Measurements from ENCODE around the gene ZNF547. TPM values are rescaled to one million over a fixed set of nuclear protein-coding genes. Genes with fewer than 3 reads are reported as not detected.

ZNF547 gene
- total RNA-seq, 1 experiment from 2014 or later: 1.4 TPM

GRCh38 chr19:57338877-57339276, 24.5 kb upstream of the ZNF547 start:
- H3K79me2 ChIP-seq (ENCODE audit: insufficient read depth, low read length): no peaks in the 10 kb centered on the region
- no TSS peak for BruUV-seq (replicated peaks)
- no peak overlapping the region for H3K27ac ChIP-seq (ENCODE audit: low read depth, low read length)
- TF ChIP-seq REST (IDR thresholded peaks at IDR 0.05; ENCODE audit: low read depth) (no peak), TCF7L2 (IDR thresholded peaks at IDR 0.05; ENCODE audit: borderline replicate concordance, extremely low read depth, insufficient read depth, insufficient read length) (no peak), CEBPB (IDR thresholded peaks at IDR 0.05; ENCODE audit: low read depth) (no peak), CBX3 (IDR thresholded peaks at IDR 0.05; ENCODE audit: low read depth) (no peak), EGR1 (IDR thresholded peaks at IDR 0.05; ENCODE audit: low read depth) (no peak), YY1 (IDR thresholded peaks at IDR 0.05; ENCODE audit: extremely low read depth, insufficient replicate concordance, low read depth, low read length) (no peak), ZBTB33 (IDR thresholded peaks at IDR 0.05; ENCODE audit: extremely low read depth, insufficient replicate concordance, low read length) (no peak), SP1 (IDR thresholded peaks at IDR 0.05; ENCODE audit: low read depth) (no peak), ZFX (IDR thresholded peaks at IDR 0.05) (no peak), FOSL1 (IDR thresholded peaks at IDR 0.05; ENCODE audit: low read depth) (no peak), RAD21 (IDR thresholded peaks at IDR 0.05; ENCODE audit: low read depth) (no peak), SRF (IDR thresholded peaks at IDR 0.05; ENCODE audit: low read depth) (no peak), MAX (IDR thresholded peaks at IDR 0.05) (no peak), POLR2A (IDR thresholded peaks at IDR 0.05; ENCODE audit: borderline replicate concordance, extremely low read depth, insufficient read depth, insufficient read length) (no peak), ATF3 (IDR thresholded peaks at IDR 0.05) (no peak)
- CTCF ChIA-PET: no interaction called here
- H3K9me2 ChIP-seq (ENCODE audit: insufficient read depth): no peaks in the 10 kb centered on the region
- H3K4me2 ChIP-seq (ENCODE audit: low read length): no peak overlapping the region
- no peak overlapping the region for H2AFZ ChIP-seq (ENCODE audit: low read depth, low read length, poor library complexity, severe bottlenecking)
- no peak for ATAC-seq
- H4K20me1 ChIP-seq (ENCODE audit: insufficient read depth): no peaks in the 10 kb centered on the region
- RAD21 ChIA-PET (ENCODE audit: low non-redundant PET in 1 of 2, low total read pairs in 2 of 2, uncharacterized antibody in 2 of 2, unreplicated experiment in 2 of 2): no interaction called here
- POLR2A ChIA-PET: no interaction called here
- H3K9ac ChIP-seq (ENCODE audit: low read length): no peak overlapping the region
- H3K4me1 ChIP-seq (ENCODE audit: control insufficient read depth in 1 of 2, insufficient read depth in 2 of 2, low read length in 2 of 2): no peaks in the 10 kb centered on the region
- no peaks in the 10 kb centered on the region for H3K27me3 ChIP-seq (ENCODE audit: insufficient read depth, low read length)
- no peaks in the 10 kb centered on the region for H3K9me3 ChIP-seq (ENCODE audit: control insufficient read depth in 1 of 2, insufficient read depth in 1 of 2, low read depth in 1 of 2, low read length in 2 of 2)
- H3K36me3 ChIP-seq (ENCODE audit: control insufficient read depth in 1 of 2, insufficient read depth in 2 of 2, low read length in 2 of 2): no peaks in the 10 kb centered on the region
- no peak overlapping the region for H3K4me3 ChIP-seq (replicated peaks in 1 of 2; ENCODE audit: low read depth in 1 of 2, low read length in 2 of 2)
- intact Hi-C loops (cut with micrococcal nuclease): no loop called here
- no peak for DNase-seq (ENCODE audit: low read depth, low spot score)

All from HCT116 (cell line).